ENCODE measurements around the gene CENPN. TPM values are rescaled to one million over a fixed set of nuclear protein-coding genes. Genes with fewer than 3 reads are reported as not detected.

Gene CENPN
- total RNA-seq, 2 experiments from 2014 or later = 8.7 to 9.7 TPM

DNA sequence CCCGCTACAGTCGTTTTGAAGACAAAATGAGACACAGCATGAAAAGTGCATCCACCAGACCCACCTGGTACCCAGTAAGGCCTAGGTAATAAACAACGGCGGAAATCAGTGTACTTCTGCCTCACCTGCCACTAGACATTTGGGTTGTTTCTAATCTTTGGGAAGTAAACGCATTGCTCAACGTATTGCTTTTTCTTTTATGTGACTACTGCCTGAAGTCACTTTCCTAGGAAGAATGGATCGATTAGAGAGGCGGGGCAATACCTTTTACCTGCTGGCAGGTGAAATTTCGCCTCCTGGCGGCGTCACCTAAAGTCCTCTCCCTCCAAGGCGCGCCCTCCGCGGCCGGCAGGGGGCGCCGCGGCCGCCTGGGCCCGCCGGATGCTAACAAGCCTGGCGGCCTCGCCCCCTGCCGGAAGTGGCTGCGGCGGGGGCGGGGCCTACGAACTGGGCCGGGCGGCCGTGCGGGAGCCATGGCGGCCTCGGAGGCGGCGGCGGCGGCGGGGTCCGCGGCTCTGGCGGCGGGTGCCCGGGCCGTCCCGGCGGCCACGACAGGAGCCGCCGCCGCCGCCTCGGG is 28.5 kb downstream of the CENPN start, which contains the start of gene ATMIN:
ATMIN (plus strand) TSS at position 445 of the 577 bp plus-strand sequence; CDS start at position 474, 29 bp downstream.
- POLR2A ChIA-PET = interaction anchor here (0.6 to 3.6 kb wide), 13 partner anchors 9 to 702 kb away, joined by 3 to 51 read pairs (median 4); partner anchors contain the start of genes C16orf46, CENPN, CMC2 and GAN

DNA sequence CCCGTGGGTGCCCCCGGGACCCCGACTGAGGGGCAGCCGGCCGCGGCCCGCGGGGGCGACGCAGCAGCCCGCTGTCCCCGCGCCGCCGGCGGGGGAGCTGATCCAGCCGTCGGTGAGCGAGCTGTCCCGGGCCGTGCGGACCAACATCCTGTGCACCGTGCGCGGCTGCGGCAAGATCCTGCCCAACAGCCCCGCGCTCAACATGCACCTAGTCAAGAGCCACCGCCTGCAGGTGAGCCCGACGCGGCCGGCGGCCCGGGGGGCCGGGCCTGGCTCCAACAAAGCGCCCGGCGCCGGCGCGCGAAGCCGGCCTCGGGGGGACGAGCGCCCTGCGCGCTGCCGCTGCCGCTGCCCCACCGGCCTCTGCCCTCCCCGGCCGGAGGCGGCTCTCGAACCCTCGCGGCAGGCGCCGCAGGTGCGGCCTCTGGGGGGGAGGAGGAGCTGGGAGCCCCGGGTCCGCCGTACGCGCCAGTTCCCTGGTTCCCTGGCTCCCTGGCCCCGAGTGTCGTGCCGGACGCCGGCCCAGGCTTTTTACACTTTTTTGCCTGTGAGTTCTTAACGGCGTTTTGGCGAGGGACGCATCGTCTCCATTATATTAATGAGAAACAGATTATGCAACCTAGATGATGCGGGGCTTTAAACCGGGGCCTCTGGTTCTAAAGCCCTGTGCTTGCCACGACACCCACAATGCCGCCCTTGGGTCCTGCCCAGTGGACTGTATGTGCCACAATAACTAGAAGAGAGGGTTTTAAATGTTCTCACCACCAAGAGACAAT is 29.1 kb downstream of the CENPN start:
- intact Hi-C loops (cut with DNase I, micrococcal nuclease) = loop anchor here (1.0 to 10.0 kb wide), 9 partner anchors 29 to 1139 kb away; partner anchors contain the start of genes GCSH (in 2 of the 2), CENPN (in 1 of the 2), GAN (in 1 of the 2) and MPHOSPH6 (in 1 of the 2)
- Histone ChIP-seq H3K4me3 (ENCODE audit: low read length) (peak overlapping the region; percentile 57), H3K27me3 (ENCODE audit: control insufficient read depth in 1 of 2, insufficient read depth in 2 of 2, low read length in 2 of 2) (no peaks in the 10 kb centered on the region), H3K9me3 (ENCODE audit: control insufficient read depth in 1 of 2, insufficient read depth in 1 of 2, low read length in 2 of 2) (no peaks in the 10 kb centered on the region), H3K27ac (ENCODE audit: low read depth in 1 of 2, low read length in 2 of 2) (no peak overlapping the region), H3K4me1 (ENCODE audit: insufficient read depth, low read length) (peaks cover 30% of the 10 kb centered on the region), H3K36me3 (ENCODE audit: insufficient read depth, low read length) (peaks cover 8% of the 10 kb centered on the region)
- Mint-ChIP-seq H3K27ac (peak overlapping the region; percentile 73), H3K4me3 (peak overlapping the region; percentile 90), H3K9me3 (no peaks in the 10 kb centered on the region), H3K36me3 (ENCODE audit: low read depth) (peaks cover 24% of the 10 kb centered on the region), H3K4me1 (ENCODE audit: low read depth) (peaks cover 40% of the 10 kb centered on the region), H3K27me3 (no peaks in the 10 kb centered on the region)
- ATAC-seq (ENCODE audit: poor library complexity) (peak; percentile 53), DNase-seq (peak in 11 of 14 experiments; percentile 11 to 79 (median 36))
- TF ChIP-seq, protein P1, sequence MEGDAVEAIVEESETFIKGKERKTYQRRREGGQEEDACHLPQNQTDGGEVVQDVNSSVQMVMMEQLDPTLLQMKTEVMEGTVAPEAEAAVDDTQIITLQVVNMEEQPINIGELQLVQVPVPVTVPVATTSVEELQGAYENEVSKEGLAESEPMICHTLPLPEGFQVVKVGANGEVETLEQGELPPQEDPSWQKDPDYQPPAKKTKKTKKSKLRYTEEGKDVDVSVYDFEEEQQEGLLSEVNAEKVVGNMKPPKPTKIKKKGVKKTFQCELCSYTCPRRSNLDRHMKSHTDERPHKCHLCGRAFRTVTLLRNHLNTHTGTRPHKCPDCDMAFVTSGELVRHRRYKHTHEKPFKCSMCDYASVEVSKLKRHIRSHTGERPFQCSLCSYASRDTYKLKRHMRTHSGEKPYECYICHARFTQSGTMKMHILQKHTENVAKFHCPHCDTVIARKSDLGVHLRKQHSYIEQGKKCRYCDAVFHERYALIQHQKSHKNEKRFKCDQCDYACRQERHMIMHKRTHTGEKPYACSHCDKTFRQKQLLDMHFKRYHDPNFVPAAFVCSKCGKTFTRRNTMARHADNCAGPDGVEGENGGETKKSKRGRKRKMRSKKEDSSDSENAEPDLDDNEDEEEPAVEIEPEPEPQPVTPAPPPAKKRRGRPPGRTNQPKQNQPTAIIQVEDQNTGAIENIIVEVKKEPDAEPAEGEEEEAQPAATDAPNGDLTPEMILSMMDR (IDR thresholded peaks at IDR 0.05) = no peak
- POLR2A ChIA-PET = interaction anchor here (0.6 to 3.6 kb wide), 13 partner anchors 9 to 702 kb away, joined by 3 to 51 read pairs (median 4); partner anchors contain the start of genes C16orf46, CENPN, CMC2 and GAN
- CTCF ChIA-PET = interaction anchor here (0.6 to 8.0 kb wide), 23 partner anchors 9 to 494 kb away, joined by 3 to 80 read pairs (median 4); partner anchors contain the start of genes C16orf46, CENPN, CMC2 and GCSH

More for the DNA sequence above, 28.5 kb downstream of the CENPN start, which contains the start of gene ATMIN:
- DNase-seq = peak; percentile 78 to 96 (median 88)
- Mint-ChIP-seq H3K27ac (peak within 1 kb of the TSS; percentile 73), H3K36me3 (ENCODE audit: low read depth) (peaks cover 19% of the 10 kb centered on the region), H3K4me3 (peak within 1 kb of the TSS; percentile 90), H3K4me1 (ENCODE audit: low read depth) (peaks cover 40% of the 10 kb centered on the region), H3K27me3 (no peaks in the 10 kb centered on the region), H3K9me3 (no peaks in the 10 kb centered on the region)
- Histone ChIP-seq H3K27me3 (ENCODE audit: control insufficient read depth in 1 of 2, insufficient read depth in 2 of 2, low read length in 2 of 2) (no peaks in the 10 kb centered on the region), H3K9me3 (ENCODE audit: control insufficient read depth in 1 of 2, insufficient read depth in 1 of 2, low read length in 2 of 2) (no peaks in the 10 kb centered on the region), H3K4me1 (ENCODE audit: insufficient read depth, low read length) (peaks cover 30% of the 10 kb centered on the region), H3K4me3 (ENCODE audit: low read length) (peak within 1 kb of the TSS; percentile 57), H3K27ac (ENCODE audit: low read depth in 1 of 2, low read length in 2 of 2) (no peak within 1 kb of the TSS), H3K36me3 (ENCODE audit: insufficient read depth, low read length) (peaks cover 3% of the 10 kb centered on the region)
- CTCF ChIA-PET = interaction anchor here (0.6 to 8.0 kb wide), 23 partner anchors 10 to 494 kb away, joined by 3 to 80 read pairs (median 4); partner anchors contain the start of genes C16orf46, CENPN, CMC2 and GCSH
- intact Hi-C loops (cut with DNase I, micrococcal nuclease) = loop anchor here (1.0 to 10.0 kb wide), 8 partner anchors 28 to 1139 kb away; partner anchors contain the start of genes GCSH (in 2 of the 2), CENPN (in 1 of the 2), GAN (in 1 of the 2) and MPHOSPH6 (in 1 of the 2)
- TF ChIP-seq, protein P1 (IDR thresholded peaks at IDR 0.05) = peak; percentile 84
- peak; percentile 94 for ATAC-seq (ENCODE audit: poor library complexity)

Data from CD4-positive, alpha-beta T cell (primary cell).